Tibial nerve (tissue), 4 donors: ENCODE data around the gene PDZRN3. TPM values are rescaled to one million over a fixed set of nuclear protein-coding genes. Genes with fewer than 3 reads are reported as not detected.
A peak's percentile ranks its signal among the peaks of the same experiment; 100 is the strongest.

Experiments
- DNase-seq, 2 donors: peaks; one replicate each; pipeline ENCODE4 v3.0.0-alpha.2; 2019; ENCODE audit warnings: low spot score in 2 of 2
- H3K27ac ChIP-seq, 4 donors: fragments of 200-600 bp; sonication (generic) in 3 of 4; one replicate each; pipeline ENCODE4 v1.5.1; 2017 to 2019; ENCODE audit warnings: mild to moderate bottlenecking in 1 of 4
- H3K27me3 ChIP-seq, 2 donors: fragments of 200-600 bp; sonication (generic) in 1 of 2; one replicate each; pipeline versions ENCODE4 v1.5.1 to v1.6.0; 2017 to 2019
- H3K36me3 ChIP-seq, 3 donors: fragments of 200-600 bp; sonication (generic); one replicate each; pipeline ENCODE4 v1.5.1; 2018 to 2019
- H3K4me1 ChIP-seq, 4 donors: fragments of 200-600 bp; sonication (generic) in 3 of 4; one replicate each; pipeline ENCODE4 v1.5.1; 2017 to 2019
- H3K4me3 ChIP-seq, 4 donors: fragments of 200-600 bp; sonication (generic) in 3 of 4; one replicate each; pipeline ENCODE4 v1.5.1; 2017 to 2019; ENCODE audit warnings: mild to moderate bottlenecking in 1 of 4, moderate library complexity in 1 of 4
- H3K9me3 ChIP-seq, 4 donors: fragments of 200-600 bp; sonication (generic) in 3 of 4; one replicate each; pipeline ENCODE4 v1.5.1; 2017 to 2019
- EP300 ChIP-seq, 2 donors: sonication (generic); formaldehyde crosslinking; IDR thresholded peaks; one replicate each; pipeline ENCODE4 v1.6.1; 2017; ENCODE audit warnings: antibody characterized with exemption in 2 of 2, mild to moderate bottlenecking in 1 of 2
- POLR2A ChIP-seq, 2 donors: fragments of 450-650 bp; IDR thresholded peaks; one replicate each; pipeline ENCODE4 v1.6.1; 2017; ENCODE audit warnings: antibody characterized with exemption in 2 of 2, mild to moderate bottlenecking in 2 of 2, moderate library complexity in 2 of 2
- WGBS, 2 donors: methylation state at CpG; one replicate each; pipeline ENCODE4 v1.1.5; 2018; 5-methylcytosine and 5-hydroxymethylcytosine counted together
- total RNA-seq, 4 donors: library from RNA; depleted of rRNA; stranded (reverse); fragments of >200 nt; gene quantifications; one replicate each; pipeline ENCODE4 v1.1.0, GENCODE V29; 2016
- TF ChIP-seq, protein P1 (sequence below), 5 experiments: fragments of 200-600 bp in 3 of 5; fragments of 450-650 bp in 2 of 5; sonication (generic) in 3 of 5; IDR thresholded peaks; one replicate each; pipeline ENCODE4 v1.5.1; 2016 to 2019; ENCODE audit warnings: antibody characterized with exemption in 5 of 5, mild to moderate bottlenecking in 3 of 5, moderate library complexity in 2 of 5

PDZRN3 gene
- total RNA-seq, 4 donors from 2014 or later: 48.3 to 87.2 (median 64.3) TPM

DNA sequence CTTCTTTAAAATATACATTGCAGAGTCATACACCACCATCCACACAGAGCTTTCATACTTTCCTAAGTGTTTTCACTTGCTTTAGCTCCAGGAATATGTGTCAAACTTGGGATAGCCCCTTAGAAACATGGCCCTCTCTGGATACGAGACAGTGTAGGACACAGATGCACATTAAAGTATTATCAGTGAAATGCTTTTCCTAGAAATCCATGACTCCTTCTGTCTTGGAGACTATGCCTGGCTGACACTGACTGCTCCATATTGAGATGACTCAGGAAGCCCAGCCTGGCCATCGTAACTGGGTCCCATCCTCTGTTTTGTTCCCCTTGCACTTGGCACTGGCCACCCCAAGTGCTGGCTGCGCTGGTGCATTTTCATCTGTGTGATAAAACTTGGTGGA, 204.8 kb downstream of the PDZRN3 start:
- DNase-seq: no peak
- no peaks in the 10 kb centered on the region for H3K9me3 ChIP-seq
- H3K4me1 ChIP-seq: peaks cover 0 to 43% (median 11%) of the 10 kb centered on the region in 4 donors
- H3K36me3 ChIP-seq: no peaks in the 10 kb centered on the region
- H3K27me3 ChIP-seq: no peaks in the 10 kb centered on the region
- 82 to 90% methylated on average over 3 of the region's 3 CpGs for WGBS, 2 donors
- H3K4me3 ChIP-seq: no peak overlapping the region
- TF ChIP-seq POLR2A (IDR thresholded peaks at IDR 0.05) (no peak), EP300 (IDR thresholded peaks at IDR 0.05) (no peak)
- TF ChIP-seq, protein P1, sequence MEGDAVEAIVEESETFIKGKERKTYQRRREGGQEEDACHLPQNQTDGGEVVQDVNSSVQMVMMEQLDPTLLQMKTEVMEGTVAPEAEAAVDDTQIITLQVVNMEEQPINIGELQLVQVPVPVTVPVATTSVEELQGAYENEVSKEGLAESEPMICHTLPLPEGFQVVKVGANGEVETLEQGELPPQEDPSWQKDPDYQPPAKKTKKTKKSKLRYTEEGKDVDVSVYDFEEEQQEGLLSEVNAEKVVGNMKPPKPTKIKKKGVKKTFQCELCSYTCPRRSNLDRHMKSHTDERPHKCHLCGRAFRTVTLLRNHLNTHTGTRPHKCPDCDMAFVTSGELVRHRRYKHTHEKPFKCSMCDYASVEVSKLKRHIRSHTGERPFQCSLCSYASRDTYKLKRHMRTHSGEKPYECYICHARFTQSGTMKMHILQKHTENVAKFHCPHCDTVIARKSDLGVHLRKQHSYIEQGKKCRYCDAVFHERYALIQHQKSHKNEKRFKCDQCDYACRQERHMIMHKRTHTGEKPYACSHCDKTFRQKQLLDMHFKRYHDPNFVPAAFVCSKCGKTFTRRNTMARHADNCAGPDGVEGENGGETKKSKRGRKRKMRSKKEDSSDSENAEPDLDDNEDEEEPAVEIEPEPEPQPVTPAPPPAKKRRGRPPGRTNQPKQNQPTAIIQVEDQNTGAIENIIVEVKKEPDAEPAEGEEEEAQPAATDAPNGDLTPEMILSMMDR (IDR thresholded peaks at IDR 0.05): no peak
- peak overlapping the region in 1 of 4 donors; percentile 50 for H3K27ac ChIP-seq

GRCh38 chr3:73419179-73419803, 205.4 kb downstream of the PDZRN3 start:
- TF ChIP-seq POLR2A (IDR thresholded peaks at IDR 0.05) (no peak), EP300 (IDR thresholded peaks at IDR 0.05) (no peak)
- TF ChIP-seq, protein P1 (IDR thresholded peaks at IDR 0.05): peak in 1 of 5 experiments; percentile 21
- H3K4me1 ChIP-seq: peaks cover 0 to 46% (median 11%) of the 10 kb centered on the region in 4 donors

DNA sequence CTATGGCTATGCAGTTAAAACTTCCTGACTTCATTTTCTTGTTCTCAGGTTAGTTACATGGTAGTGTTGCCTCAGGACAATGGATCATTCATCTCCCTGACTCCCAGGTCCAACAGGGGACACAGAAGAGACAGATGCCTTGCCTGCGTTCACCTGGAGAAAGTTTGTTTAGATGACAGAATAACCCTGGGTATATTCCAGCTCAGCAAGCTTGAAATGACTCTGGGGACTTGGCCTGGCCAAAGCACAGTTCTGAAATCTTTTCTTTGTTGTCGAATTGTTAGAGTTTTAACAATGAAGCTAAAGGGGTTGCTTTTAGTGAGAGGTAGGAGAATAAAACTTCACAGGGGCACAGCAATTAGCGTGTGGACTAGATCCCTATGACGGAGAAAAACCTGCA, 206.1 kb downstream of the PDZRN3 start:
- H3K27ac ChIP-seq: peak overlapping the region in 2 of 4 donors; percentile 29 to 50
- TF ChIP-seq EP300 (IDR thresholded peaks at IDR 0.05): no peak
- TF ChIP-seq POLR2A (IDR thresholded peaks at IDR 0.05): no peak
- TF ChIP-seq, protein P1 (IDR thresholded peaks at IDR 0.05): no peak
- no peak for DNase-seq
- no peaks in the 10 kb centered on the region for H3K27me3 ChIP-seq
- H3K4me1 ChIP-seq: peaks cover 0 to 47% (median 11%) of the 10 kb centered on the region in 4 donors
- H3K4me3 ChIP-seq: no peak overlapping the region
- WGBS, 2 donors: 54 to 57% methylated on average over 4 of the region's 4 CpGs
- H3K36me3 ChIP-seq: no peaks in the 10 kb centered on the region
- no peaks in the 10 kb centered on the region for H3K9me3 ChIP-seq

More at GRCh38 chr3:73419179-73419803, 205.4 kb downstream of the PDZRN3 start:
- Histone ChIP-seq H3K27ac (peak overlapping the region in 2 of 4 donors; percentile 32 to 50), H3K9me3 (no peaks in the 10 kb centered on the region), H3K27me3 (no peaks in the 10 kb centered on the region), H3K4me3 (no peak overlapping the region), H3K36me3 (no peaks in the 10 kb centered on the region)
- no peak for DNase-seq
- WGBS, 2 donors: 32 to 42% methylated on average over 14 of the region's 14 CpGs

DNA sequence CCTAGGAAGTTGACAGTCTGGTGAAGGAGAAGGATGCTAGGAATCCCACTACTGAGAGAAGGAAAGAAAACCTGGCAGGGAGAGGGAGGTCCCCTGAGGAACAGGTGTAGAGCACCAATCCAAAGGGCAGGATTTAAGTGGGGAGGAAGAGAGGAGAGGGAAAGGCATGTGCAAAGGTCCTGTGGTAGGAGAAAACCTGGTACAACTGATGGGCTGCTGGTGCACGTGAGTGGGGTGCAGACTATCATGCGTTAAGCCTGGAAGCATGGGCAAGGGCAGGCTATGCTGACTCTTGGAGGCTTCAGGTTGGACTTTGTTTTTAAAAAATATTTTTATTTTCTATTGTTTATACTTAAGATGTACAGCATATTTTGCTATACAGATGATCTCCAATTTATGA, 209.6 kb downstream of the PDZRN3 start:
- TF ChIP-seq POLR2A (IDR thresholded peaks at IDR 0.05): no peak
- TF ChIP-seq, protein P1 (IDR thresholded peaks at IDR 0.05): no peak
- no peak for TF ChIP-seq EP300 (IDR thresholded peaks at IDR 0.05)
- Histone ChIP-seq H3K4me1 (peaks cover 0 to 42% (median 3%) of the 10 kb centered on the region in 4 donors), H3K36me3 (no peaks in the 10 kb centered on the region)

GRCh38 chr3:73413619-73414018, 211.1 kb downstream of the PDZRN3 start:
- TF ChIP-seq POLR2A (IDR thresholded peaks at IDR 0.05) (no peak), EP300 (IDR thresholded peaks at IDR 0.05) (no peak)
- TF ChIP-seq, protein P1 (IDR thresholded peaks at IDR 0.05): no peak
- Histone ChIP-seq H3K36me3 (no peaks in the 10 kb centered on the region), H3K9me3 (no peaks in the 10 kb centered on the region), H3K4me3 (no peak overlapping the region), H3K4me1 (peaks cover 0 to 41% (median 6%) of the 10 kb centered on the region in 4 donors), H3K27ac (no peak overlapping the region), H3K27me3 (no peaks in the 10 kb centered on the region)
- WGBS, 2 donors: 93 to 94% methylated on average over 9 of the region's 9 CpGs
- DNase-seq: no peak

More for the DNA sequence above, 209.6 kb downstream of the PDZRN3 start:
- H3K27me3 ChIP-seq: no peaks in the 10 kb centered on the region
- no peak for DNase-seq
- 95 to 99% methylated on average over 2 of the region's 2 CpGs for WGBS, 2 donors
- no peak overlapping the region for H3K4me3 ChIP-seq
- H3K27ac ChIP-seq: no peak overlapping the region
- no peaks in the 10 kb centered on the region for H3K9me3 ChIP-seq
